GM12864 (cell line): ENCODE results near the gene KANTR.

Source experiments
- DNase-seq: peaks from one replicate; pipeline ENCODE4 v3.0.0-alpha.2; 2011; ENCODE audit warnings: low read depth
- H3K4me3 ChIP-seq: 2 replicates; pipeline ENCODE4 v1.5.1; 2011; ENCODE audit warnings: mild to moderate bottlenecking, low read depth, low read length, control low read depth
- CTCF ChIP-seq: IDR thresholded peaks from 2 replicates; pipeline ENCODE4 v1.5.1; 2011; ENCODE audit warnings: low read depth, mild to moderate bottlenecking, moderate library complexity, low read length, control low read depth, inconsistent platforms; ENCODE audit errors: missing control alignments

The KANTR gene

DNA sequence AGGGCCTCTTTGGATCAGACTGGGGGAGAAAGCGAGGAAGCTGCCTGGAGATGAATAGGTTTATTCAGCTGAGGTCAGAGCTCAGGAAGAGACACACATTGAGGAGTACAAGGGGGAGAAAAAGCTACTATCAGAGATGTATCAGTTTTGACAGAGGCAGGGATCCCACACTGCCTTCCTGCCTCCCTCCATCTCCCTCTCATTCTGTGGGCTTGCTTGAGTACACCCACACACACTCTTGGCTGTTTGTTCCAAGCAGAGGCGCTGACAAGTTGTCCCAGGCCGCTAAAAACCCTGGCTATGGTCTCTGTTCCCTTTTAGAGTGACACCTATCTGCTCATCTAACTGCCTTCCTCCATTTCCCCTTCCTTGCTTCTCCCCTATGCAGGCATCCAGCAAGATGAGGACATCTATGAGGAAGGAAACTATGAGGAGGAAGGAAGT is 6.5 kb upstream of the KANTR start:
- H3K4me3 ChIP-seq, result no peak overlapping the region
- TF ChIP-seq CTCF, result no peak
- no peak for DNase-seq

DNA sequence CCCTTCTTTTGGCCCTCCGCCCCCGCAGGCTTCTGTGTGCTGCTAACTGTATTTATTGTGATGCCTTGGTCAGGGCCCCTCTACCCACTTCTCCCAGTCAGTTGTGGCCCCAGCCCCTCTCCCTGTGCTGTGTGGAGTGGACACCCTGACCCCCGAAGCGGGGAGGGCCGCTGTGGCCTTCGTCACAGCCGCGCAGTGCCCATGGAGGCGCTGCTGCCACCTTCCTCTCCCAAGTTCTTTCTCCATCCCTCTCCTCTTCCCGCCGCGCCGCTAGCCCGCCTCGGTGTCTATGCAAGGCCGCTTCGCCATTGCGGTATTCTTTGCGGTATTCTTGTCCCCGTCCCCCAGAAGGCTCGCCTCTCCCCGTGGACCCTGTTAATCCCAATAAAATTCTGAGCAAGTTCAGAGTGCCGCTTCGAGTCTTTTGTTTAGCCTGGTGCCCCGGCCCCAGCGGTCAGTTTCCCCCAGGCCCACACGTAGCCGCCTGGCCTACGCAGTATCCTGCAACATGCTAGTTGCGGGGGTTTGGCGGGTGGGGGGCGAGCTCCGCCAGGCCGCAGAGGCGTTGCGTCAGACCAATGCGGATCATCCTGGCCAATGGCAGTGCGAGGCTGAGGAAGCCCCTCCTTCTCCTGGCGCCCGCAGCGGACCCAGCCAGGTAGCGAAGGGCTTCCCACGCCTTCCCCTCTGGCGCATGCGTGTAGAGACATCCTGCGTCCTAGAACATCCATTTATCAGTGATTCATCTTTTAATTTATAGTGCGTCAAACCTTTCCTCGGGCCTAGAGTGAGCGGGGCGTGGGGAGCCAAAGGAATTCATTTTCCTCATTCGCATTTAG is 5.6 kb upstream of the KANTR start:
- no peak for TF ChIP-seq CTCF
- H3K4me3 ChIP-seq, result no peak overlapping the region
- no peak for DNase-seq

DNA sequence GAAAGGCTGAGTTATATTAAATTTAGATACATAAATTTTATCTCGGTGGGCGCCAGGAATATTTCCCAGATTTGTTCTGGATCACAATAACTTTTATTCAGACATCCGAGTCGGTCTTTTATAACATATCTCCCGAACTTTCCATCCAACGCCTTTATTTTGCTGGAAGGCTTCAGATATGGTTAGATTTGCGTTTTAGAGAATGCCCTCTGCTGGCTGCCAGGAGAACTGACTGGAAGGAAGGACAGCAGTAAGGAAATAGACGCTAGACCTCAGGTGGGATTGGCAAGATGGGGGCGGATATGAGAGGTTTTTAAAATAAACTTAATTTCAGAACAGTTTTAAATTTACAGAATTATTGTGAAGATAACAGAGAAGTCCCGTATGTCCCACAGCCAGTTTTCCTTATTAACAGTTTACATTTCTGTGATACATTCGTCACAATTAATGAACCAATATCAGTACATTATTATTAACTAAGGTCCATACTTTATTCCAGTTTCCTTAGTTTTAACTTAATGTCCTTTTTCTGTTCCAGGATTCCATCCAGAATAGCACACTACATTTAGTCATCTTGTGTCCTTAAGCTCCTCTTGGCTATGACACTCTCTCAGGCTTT is 4.6 kb upstream of the KANTR start:
- no peak for DNase-seq
- H3K4me3 ChIP-seq, result no peak overlapping the region
- TF ChIP-seq CTCF, result peak; percentile 70

GRCh38 chrX:53089925-53090324 is 4.0 kb upstream of the KANTR start:
- no peak for DNase-seq
- no peak for TF ChIP-seq CTCF
- no peak overlapping the region for H3K4me3 ChIP-seq

- no peak for DNase-seq
- H3K4me3 ChIP-seq, result no peak overlapping the region
- no peak for TF ChIP-seq CTCF
Observed at GRCh38 chrX:53091354-53091753, 2.6 kb upstream of the KANTR start.

DNA sequence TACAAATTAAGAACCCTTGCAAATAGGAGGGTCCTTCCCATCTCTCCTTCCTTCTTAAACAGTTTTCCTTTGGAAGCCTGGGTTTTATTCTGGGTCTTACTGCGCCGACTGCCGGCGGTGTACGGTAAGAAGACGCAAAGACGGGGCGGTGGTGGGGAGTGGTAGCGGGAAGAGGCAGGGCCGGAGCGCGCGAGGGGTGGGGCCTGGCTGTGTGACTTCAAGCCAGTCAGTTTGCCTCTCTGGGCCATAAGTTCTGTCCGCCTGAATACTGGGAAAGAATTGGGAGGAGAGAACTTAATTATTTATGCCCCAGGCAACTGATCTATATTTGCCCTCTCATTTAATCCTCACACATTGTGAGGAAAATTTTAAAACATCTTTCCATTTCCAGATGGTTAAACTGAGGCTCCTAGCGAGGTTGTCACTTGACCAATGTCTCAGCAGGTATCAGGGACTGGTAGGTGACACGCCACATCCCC is 726 bp upstream of the KANTR start:
- H3K4me3 ChIP-seq, result peak overlapping the region; percentile 66
- no peak for DNase-seq
- TF ChIP-seq CTCF, result peak; percentile 54
